ENCODE measurements around the gene STX19. TPM values are rescaled to one million over a fixed set of nuclear protein-coding genes. Genes with fewer than 3 reads are reported as not detected.
A peak's percentile ranks its signal among the peaks of the same experiment; 100 is the strongest.
"Not testable (repeated sequence)": the region's sequence is repeated elsewhere in the genome, so short reads cannot be mapped to it uniquely, and the experiment has no call there.

STX19 gene
- total and polyA plus RNA-seq, 7 donors, result not detected

GRCh38 chr3:93973131-93974126 is 55.0 kb downstream of the STX19 start, which contains the start of gene PROS1:
Gene PROS1, minus strand, starts transcription at chr3:93973896. Its CDS starts 147 bp downstream, at chr3:93973749.
- TF ChIP-seq, protein P1, sequence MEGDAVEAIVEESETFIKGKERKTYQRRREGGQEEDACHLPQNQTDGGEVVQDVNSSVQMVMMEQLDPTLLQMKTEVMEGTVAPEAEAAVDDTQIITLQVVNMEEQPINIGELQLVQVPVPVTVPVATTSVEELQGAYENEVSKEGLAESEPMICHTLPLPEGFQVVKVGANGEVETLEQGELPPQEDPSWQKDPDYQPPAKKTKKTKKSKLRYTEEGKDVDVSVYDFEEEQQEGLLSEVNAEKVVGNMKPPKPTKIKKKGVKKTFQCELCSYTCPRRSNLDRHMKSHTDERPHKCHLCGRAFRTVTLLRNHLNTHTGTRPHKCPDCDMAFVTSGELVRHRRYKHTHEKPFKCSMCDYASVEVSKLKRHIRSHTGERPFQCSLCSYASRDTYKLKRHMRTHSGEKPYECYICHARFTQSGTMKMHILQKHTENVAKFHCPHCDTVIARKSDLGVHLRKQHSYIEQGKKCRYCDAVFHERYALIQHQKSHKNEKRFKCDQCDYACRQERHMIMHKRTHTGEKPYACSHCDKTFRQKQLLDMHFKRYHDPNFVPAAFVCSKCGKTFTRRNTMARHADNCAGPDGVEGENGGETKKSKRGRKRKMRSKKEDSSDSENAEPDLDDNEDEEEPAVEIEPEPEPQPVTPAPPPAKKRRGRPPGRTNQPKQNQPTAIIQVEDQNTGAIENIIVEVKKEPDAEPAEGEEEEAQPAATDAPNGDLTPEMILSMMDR (IDR thresholded peaks at IDR 0.05), result no peak
- WGBS, 3 donors, result 1% methylated on average over 51 to 53 of the region's 53 CpGs
- H3K4me1 ChIP-seq, result no peaks in the 10 kb centered on the region
- ATAC-seq (peak; percentile 80 to 95 (median 92)), DNase-seq (peak; percentile 84 to 90)
- no peaks in the 10 kb centered on the region for H3K9me3 ChIP-seq
- H3K36me3 ChIP-seq (ENCODE audit: insufficient read depth in 1 of 2, low read depth in 1 of 2), result no peaks in the 10 kb centered on the region
- H3K4me3 ChIP-seq, result peak within 1 kb of the TSS; percentile 67
- H3K27ac ChIP-seq, result peak within 1 kb of the TSS; percentile 79
- no peaks in the 10 kb centered on the region for H3K27me3 ChIP-seq (ENCODE audit: insufficient read depth in 3 of 3, low read length in 2 of 3)
- intact Hi-C loops (cut with DNase I), result no loop called here

DNA sequence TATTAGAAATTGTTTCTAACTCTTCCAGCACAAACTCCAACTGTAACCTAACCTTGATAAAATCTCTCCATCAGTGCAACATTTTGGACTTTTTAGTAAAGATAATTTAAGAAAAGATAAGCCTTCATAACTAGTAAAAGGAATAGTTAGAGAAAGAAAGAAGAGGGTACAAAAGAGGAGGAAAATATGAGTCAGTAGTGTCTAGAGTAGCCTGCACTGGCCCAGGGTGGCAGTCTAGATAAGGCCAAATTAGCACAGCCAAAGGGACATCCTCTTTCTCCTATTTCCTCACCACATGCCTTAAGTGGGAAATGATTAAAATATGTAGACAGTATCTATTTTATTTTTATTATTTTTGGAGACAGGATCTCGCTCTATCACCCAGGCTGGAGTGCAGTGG is 58.4 kb downstream of the STX19 start:
- 88 to 100% (median 97%) methylated on average over 1 of the region's 1 CpG for WGBS, 3 donors
- ATAC-seq (no peak), DNase-seq (no peak)
- no peaks in the 10 kb centered on the region for H3K9me3 ChIP-seq
- no peak overlapping the region for H3K4me3 ChIP-seq
- no peak overlapping the region for H3K27ac ChIP-seq
- intact Hi-C loops (cut with DNase I), result no loop called here
- H3K4me1 ChIP-seq, result no peaks in the 10 kb centered on the region
- H3K27me3 ChIP-seq (ENCODE audit: insufficient read depth in 3 of 3, low read length in 2 of 3), result no peaks in the 10 kb centered on the region
- no peaks in the 10 kb centered on the region for H3K36me3 ChIP-seq (ENCODE audit: insufficient read depth in 1 of 2, low read depth in 1 of 2)
- TF ChIP-seq, protein P1 (IDR thresholded peaks at IDR 0.05), result no peak

DNA sequence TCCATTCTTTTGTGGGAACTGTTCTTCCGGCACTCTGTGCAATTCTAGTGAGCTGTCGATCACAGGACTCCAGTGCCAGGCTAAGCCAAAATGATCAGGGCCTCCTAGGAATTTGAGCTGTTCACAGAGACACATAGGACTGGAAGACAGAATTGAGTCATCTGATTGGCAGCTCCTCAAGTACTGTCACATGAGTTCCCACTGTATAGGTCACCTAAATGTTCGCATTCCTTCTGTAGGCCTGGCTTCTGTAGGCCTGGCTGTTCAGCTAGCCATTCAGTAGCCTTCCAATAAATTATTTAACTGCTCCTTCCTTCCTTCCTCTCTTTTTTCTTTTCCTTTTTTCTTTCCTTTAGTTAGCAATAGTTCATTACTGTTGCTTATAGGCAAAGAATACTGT is 59.0 kb downstream of the STX19 start:
- WGBS, 3 donors, result 53 to 76% (median 53%) methylated on average over 3 of the region's 3 CpGs

DNA sequence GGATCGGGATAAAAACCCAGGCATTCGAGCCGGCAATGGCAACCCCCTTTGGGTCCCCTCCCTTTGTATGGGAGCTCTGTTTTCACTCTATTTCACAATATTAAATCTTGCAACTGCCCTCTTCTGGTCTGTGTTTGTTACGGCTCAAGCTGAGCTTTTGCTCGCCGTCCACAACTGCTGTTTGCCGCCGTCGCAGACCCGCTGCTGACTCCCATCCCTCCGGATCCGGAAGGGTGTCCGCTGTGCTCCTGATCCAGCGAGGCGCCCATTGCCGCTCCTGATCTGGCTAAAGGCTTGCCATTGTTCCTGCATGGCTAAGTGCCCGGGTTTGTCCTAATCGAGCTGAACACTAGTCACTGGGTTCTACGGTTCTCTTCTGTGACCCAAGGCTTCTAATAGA is 63.3 kb downstream of the STX19 start:
- H3K9me3 ChIP-seq; DNase-seq; H3K4me1 ChIP-seq; ATAC-seq; intact Hi-C loops (cut with DNase I); H3K4me3 ChIP-seq; H3K36me3 ChIP-seq (ENCODE audit: insufficient read depth in 1 of 2, low read depth in 1 of 2); H3K27me3 ChIP-seq (ENCODE audit: insufficient read depth in 3 of 3, low read length in 2 of 3); H3K27ac ChIP-seq: not testable (repeated sequence)
- WGBS, 3 donors, result 95 to 96% (median 95%) methylated on average over 19 of the region's 19 CpGs

More for the DNA sequence above, 59.0 kb downstream of the STX19 start:
- H3K4me3 ChIP-seq, result no peak overlapping the region
- H3K27ac ChIP-seq, result no peak overlapping the region
- no peaks in the 10 kb centered on the region for H3K27me3 ChIP-seq (ENCODE audit: insufficient read depth in 3 of 3, low read length in 2 of 3)
- DNase-seq (no peak), ATAC-seq (peak in 1 of 4 donors; percentile 42)
- no peaks in the 10 kb centered on the region for H3K9me3 ChIP-seq
- H3K4me1 ChIP-seq, result no peaks in the 10 kb centered on the region
- intact Hi-C loops (cut with DNase I), result no loop called here
- TF ChIP-seq, protein P1 (IDR thresholded peaks at IDR 0.05), result no peak
- no peaks in the 10 kb centered on the region for H3K36me3 ChIP-seq (ENCODE audit: insufficient read depth in 1 of 2, low read depth in 1 of 2)

Other genes with a start within 250 kb of the STX19 start
- gene PROS1, start 54.7 kb downstream of the STX19 start, total RNA-seq, result 1 to 10 TPM; 5.2 to 9.4 (median 8.8) TPM
- 1 to 10 TPM; 3.8 to 6.0 (median 5.2) TPM for gene PROS1, start 54.7 kb downstream of the STX19 start, polyA plus RNA-seq
- gene ARL13B, start 48.4 kb downstream of the STX19 start, total RNA-seq, result 1 to 10 TPM; 1.8 to 2.6 (median 2.0) TPM
- gene ARL13B, start 48.4 kb downstream of the STX19 start, polyA plus RNA-seq, result 1 to 10 TPM in 2 of 3 donors, under 1 TPM in 1; 0.86 to 1.5 (median 1.1) TPM
- gene DHFR2, start 34.3 kb upstream of the STX19 start, total RNA-seq, result 1 to 10 TPM in 2 of 4 donors, under 1 TPM in 2; 0.81 to 1.9 (median 1.3) TPM
- gene DHFR2, start 34.3 kb upstream of the STX19 start, polyA plus RNA-seq, result 1 to 10 TPM in 2 of 3 donors, under 1 TPM in 1; 0.49 to 2.8 (median 1.7) TPM
- 1 to 10 TPM; 1.5 to 4.1 (median 2.7) TPM for gene NSUN3, start 34.5 kb upstream of the STX19 start, total RNA-seq
- gene NSUN3, start 34.5 kb upstream of the STX19 start, polyA plus RNA-seq, result 1 to 10 TPM; 2.0 to 4.1 (median 2.3) TPM

All from psoas muscle (tissue), 8 donors.